Measurements from ENCODE around the gene UVRAG.

The UVRAG gene

DNA sequence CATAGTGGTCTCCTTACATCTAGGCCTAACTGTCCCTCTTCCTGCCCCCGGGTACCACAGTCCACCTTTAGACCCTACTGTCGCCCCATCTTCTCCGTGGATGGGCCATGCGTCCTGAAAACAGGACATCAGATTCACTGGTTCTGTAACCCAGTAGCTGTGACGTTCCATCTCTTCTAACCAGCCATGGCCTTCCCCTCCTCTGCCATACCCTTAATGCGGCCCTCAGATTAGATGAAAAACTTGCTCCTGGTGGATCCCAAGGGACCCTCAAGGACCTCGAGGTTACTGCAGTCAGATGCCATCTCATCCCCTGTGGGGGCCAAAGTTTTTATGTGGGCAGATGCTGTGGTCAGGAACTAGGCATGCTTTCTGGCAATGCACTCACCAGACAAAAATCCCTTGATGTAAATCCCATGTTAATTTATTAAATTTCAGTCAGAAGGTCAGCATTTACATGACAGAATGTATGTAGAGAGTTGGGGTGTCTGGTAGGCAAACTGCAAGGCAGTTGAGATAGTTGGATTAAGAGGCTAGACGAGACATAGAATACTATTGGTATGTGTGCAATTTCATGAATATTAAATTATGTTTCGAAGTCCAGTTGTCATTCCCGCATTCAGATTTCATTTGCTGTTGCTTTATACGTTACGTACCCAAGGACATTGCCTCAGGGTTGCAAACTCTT lies 327.0 kb downstream of the UVRAG start:
- TF ChIP-seq, protein P1, sequence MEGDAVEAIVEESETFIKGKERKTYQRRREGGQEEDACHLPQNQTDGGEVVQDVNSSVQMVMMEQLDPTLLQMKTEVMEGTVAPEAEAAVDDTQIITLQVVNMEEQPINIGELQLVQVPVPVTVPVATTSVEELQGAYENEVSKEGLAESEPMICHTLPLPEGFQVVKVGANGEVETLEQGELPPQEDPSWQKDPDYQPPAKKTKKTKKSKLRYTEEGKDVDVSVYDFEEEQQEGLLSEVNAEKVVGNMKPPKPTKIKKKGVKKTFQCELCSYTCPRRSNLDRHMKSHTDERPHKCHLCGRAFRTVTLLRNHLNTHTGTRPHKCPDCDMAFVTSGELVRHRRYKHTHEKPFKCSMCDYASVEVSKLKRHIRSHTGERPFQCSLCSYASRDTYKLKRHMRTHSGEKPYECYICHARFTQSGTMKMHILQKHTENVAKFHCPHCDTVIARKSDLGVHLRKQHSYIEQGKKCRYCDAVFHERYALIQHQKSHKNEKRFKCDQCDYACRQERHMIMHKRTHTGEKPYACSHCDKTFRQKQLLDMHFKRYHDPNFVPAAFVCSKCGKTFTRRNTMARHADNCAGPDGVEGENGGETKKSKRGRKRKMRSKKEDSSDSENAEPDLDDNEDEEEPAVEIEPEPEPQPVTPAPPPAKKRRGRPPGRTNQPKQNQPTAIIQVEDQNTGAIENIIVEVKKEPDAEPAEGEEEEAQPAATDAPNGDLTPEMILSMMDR (IDR thresholded peaks at IDR 0.05; ENCODE audit: borderline replicate concordance, control extremely low read depth, extremely low read depth, insufficient read depth, missing control alignments) = no peak
- no peak for DNase-seq (ENCODE audit: low spot score)
- in situ Hi-C loops (cut with MboI; ENCODE audit: low sequenced_read_pairs, unreplicated experiment) = loop anchor here (10.0 to 25.0 kb wide), 2 partner anchors 247 to 430 kb away; partner anchors contain the start of gene MOGAT2

- no peak for DNase-seq (ENCODE audit: low spot score)
- in situ Hi-C loops (cut with MboI; ENCODE audit: low sequenced_read_pairs, unreplicated experiment) = loop anchor here (10.0 to 25.0 kb wide), 2 partner anchors 248 to 431 kb away; partner anchors contain the start of gene MOGAT2
- TF ChIP-seq, protein P1 (IDR thresholded peaks at IDR 0.05; ENCODE audit: borderline replicate concordance, control extremely low read depth, extremely low read depth, insufficient read depth, missing control alignments) = no peak
Observed at GRCh38 chr11:76143274-76143673, 328.3 kb downstream of the UVRAG start.

- TF ChIP-seq, protein P1 (IDR thresholded peaks at IDR 0.05; ENCODE audit: borderline replicate concordance, control extremely low read depth, extremely low read depth, insufficient read depth, missing control alignments) = no peak
- in situ Hi-C loops (cut with MboI; ENCODE audit: low sequenced_read_pairs, unreplicated experiment) = loop anchor here (10.0 to 25.0 kb wide), 2 partner anchors 252 to 435 kb away; partner anchors contain the start of gene MOGAT2
- no peak for DNase-seq (ENCODE audit: low spot score)
Observed at GRCh38 chr11:76147106-76147740, 332.2 kb downstream of the UVRAG start.

- TF ChIP-seq, protein P1 (IDR thresholded peaks at IDR 0.05; ENCODE audit: borderline replicate concordance, control extremely low read depth, extremely low read depth, insufficient read depth, missing control alignments) = no peak
- in situ Hi-C loops (cut with MboI; ENCODE audit: low sequenced_read_pairs, unreplicated experiment) = loop anchor here (10.0 to 25.0 kb wide), 2 partner anchors 253 to 436 kb away; partner anchors contain the start of gene MOGAT2
- no peak for DNase-seq (ENCODE audit: low spot score)
Observed at GRCh38 chr11:76148231-76148630, 333.2 kb downstream of the UVRAG start.

DNA sequence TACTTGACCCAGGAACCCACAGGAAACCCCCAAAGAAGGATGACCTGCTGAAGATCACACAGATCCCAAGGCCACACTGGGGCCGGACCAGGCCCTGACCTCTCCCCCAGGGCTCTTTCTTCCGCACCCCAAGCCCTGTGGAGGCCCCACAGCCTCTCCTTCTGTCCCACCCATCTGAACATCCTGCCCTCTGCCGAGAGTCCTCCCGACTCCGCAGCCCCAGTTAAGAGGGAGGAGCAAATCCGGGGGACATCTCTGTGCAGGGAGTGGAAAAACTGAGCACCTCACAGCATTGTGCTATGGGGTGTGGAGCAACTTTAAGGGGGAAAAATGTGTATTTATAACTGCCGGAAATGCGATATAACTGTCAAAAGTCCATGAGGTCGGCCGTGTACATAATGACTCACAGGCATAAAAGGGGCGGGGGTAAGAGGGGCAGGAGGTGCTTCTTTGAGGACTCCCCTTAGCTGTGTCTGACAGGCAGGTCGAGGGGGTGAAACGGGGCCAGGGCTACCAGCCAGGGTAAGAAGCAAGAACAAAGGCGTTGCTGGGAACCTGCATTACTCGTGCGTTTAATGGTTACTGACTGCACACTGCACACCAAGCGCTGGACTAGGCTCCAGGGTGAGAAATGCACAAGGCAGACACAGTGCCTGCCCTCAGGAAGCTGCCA lies 334.1 kb downstream of the UVRAG start:
- in situ Hi-C loops (cut with MboI; ENCODE audit: low sequenced_read_pairs, unreplicated experiment) = loop anchor here (10.0 to 25.0 kb wide), 2 partner anchors 254 to 437 kb away; partner anchors contain the start of gene MOGAT2
- no peak for DNase-seq (ENCODE audit: low spot score)
- TF ChIP-seq, protein P1 (IDR thresholded peaks at IDR 0.05; ENCODE audit: borderline replicate concordance, control extremely low read depth, extremely low read depth, insufficient read depth, missing control alignments) = no peak

DNA sequence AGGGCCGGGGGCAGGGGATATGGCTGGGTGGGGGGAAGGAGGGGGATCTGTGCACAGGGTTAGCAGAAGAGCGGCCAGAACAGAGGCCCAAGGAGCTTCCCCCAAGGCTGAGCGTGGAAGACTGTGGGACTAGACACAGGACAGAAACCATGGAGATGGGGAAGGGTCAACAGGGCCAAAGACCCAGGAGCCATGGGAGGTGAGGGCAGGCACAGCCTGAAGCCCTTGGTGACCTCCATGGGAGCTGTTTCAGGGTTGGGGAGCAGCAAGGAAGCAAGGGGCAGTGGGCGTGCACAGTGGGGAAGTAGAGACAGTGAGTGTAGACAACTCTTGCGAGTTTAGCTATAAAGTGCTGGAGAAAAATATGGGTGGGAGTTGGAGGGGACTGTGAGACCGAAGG lies 334.7 kb downstream of the UVRAG start:
- TF ChIP-seq, protein P1 (IDR thresholded peaks at IDR 0.05; ENCODE audit: borderline replicate concordance, control extremely low read depth, extremely low read depth, insufficient read depth, missing control alignments) = no peak
- DNase-seq (ENCODE audit: low spot score) = no peak
- in situ Hi-C loops (cut with MboI; ENCODE audit: low sequenced_read_pairs, unreplicated experiment) = loop anchor here (10.0 to 25.0 kb wide), 3 partner anchors 255 to 437 kb away; partner anchors contain the start of gene MOGAT2
